GM18870 (cell line): ENCODE measurements around the gene PI3.
"Not testable (repeated sequence)": the region's sequence is repeated elsewhere in the genome, so short reads cannot be mapped to it uniquely, and the experiment has no call there.

ENCODE experiments used
- ATAC-seq: cut with Tn5 transposase; IDR thresholded peaks from one replicate; pipeline ENCODE4 v1.9.1; 2021; ENCODE audit warnings: moderate library complexity; ENCODE audit not compliant: unreplicated experiment

Gene PI3, protein sequence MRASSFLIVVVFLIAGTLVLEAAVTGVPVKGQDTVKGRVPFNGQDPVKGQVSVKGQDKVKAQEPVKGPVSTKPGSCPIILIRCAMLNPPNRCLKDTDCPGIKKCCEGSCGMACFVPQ

GRCh38 chr20:45174434-45175364 lies at the start of gene PI3:
PI3 (plus strand) TSS chr20:45174902; CDS start chr20:45174923, 21 bp downstream.
- ATAC-seq: no peak

DNA sequence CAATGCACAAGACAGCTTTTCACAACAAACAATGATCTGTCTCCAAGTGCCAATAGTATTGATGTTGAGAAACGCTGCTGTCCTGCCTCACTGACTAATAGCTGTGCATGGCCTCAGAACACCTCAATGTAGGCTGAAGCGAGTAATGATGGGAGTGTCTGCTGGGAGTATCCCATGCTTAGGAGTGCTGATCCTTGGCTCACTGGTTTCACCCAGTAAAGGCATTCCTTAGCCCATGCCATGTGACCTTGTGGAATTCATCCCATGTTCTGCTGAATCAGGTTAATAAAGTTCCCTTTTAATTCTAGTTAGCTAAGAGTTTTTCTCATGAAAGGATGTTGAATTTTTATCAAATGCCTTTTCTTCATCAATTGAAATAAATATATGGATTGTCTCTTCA lies 46.6 kb upstream of the PI3 start:
- no peak for ATAC-seq

DNA sequence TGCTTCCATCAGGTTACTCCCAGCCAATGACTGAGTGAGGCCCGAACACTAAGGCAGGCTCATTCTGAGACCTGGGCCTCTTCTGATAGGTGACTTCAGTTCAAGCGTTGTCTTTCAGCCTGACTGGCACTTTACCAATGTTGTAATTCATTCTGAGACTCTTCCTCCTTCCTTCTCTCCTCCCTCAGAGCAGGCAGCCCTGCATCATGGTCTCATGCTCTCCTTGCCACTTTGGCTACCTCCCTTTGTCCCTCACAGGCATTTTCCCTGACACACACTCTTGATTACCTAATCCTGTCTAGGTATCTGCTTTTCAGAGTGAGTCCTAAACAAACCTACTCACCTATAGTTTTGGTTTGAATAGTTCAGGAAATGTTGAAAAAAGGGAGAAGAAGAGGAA lies 37.8 kb upstream of the PI3 start:
- no peak for ATAC-seq

DNA sequence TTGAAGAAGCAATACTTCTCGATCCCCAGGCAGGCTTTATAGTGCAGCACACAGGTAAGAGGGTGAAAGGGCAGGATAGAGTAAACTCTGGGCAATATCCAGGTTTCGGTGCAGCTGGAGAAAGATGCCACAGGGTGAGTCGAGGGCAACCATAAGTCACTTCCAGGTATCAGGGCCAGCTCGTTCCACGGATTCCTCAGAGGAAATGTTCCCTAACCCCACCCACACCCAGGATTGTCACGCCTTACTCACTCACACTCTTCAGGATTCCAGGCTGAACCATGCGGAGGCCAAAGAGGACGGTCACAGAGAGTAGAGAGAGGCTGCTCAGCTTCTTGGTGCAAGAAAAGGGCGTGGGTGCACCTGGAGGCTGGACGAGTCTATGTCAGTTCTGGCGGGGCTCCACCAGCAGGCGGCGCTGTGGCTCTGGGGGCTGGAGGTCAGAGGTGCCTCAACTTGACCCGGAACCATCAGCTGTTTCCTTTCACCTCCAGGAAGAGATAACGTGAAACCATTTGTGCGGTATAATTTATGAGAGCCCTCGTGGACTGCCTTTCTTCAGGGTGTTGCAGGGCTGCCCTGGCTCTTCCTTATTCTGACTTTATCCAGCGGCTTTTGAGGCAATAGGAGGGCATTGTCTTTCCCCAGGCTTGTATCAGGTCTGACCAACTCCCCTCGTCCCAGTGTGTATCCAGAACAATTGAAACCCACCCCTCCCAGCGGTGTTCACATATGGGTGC lies 36.0 kb upstream of the PI3 start:
- no peak for ATAC-seq

DNA sequence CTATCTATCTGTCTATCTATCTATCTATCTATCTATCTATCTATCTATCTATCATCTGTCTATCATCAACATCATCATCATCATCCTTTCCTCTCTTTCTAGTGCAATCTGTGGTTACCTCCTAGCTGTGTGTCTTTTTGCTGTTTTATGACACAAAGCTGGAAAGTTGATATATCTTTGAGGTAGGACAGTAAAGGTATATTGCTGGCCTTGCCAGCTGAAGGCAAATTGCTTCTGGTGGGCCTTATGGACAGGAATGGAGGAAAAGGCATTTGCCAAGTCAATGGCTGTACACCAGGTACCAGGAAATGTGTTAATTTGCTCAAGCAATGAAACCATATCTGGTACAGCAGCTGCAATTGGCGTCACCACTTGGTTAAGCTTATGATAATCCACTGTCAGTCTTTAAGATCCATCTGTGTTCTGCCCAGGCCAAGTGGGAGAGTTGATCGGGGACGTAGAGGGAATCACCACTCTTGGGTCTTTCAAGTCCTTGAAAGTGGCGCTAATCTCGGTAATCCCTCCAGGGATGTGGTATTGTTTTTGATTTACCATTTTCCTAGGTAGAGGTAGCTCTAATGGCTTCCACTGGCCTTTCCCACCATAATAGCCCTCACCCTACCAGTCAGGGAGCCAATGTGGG lies 34.8 kb upstream of the PI3 start:
- not testable (repeated sequence) for ATAC-seq

DNA sequence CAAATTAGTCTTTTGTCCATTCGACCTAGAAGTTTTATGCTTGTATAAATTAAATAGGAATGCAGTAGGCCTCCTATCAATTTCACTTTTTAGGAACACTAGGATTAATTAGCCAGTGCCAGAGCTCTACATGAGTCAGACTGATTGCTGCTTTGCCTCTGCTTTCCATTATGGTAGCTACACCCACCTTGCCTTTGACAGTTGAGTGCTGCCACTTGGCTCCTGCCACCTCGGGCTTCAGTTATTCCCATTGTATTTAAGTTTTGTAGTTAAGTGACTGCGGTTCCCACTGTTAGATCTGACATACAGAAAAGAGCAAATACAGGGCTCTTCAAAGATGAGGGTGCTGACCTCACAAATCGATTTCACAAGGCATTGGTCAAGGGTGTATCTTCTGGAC lies 33.9 kb upstream of the PI3 start:
- no peak for ATAC-seq

DNA sequence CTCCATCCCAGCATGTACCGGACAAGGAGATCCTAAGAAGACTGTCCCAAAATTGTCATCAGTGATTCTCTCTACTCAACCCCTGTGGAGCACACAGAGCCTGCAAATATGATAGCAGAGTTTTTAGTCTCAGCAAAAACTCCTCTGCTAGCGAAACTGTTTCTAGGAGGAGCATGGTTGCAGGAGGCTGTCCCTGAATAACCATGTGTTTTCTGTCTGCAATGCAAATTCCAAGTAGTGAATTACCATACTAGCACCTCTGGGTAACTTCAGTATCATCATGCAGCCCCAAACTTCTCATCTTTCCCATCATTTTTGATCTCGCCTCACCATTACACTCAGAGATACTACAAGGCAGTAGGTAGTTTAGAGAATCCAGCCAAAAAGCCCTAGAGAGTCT lies 25.6 kb upstream of the PI3 start:
- no peak for ATAC-seq

DNA sequence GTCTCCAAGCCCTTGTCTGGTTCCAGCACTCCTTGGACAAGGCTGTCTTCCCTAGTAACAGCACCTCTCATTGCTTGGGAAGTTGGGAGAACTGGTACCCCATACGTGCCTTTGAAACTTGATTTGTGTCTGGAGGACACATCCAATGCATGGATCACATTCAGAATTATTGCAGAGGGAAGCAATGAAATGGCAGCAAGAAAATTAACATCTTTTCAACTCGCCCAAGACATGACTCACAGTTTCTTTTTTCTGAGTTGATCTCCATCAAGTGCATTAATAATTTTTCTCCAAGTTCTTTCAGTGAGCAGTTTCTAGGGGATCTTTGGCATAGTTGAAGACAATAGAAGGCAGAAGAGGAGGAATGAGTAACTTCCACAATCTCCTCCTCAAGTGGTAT lies 22.3 kb upstream of the PI3 start:
- ATAC-seq: no peak

- no peak for ATAC-seq
Observed at GRCh38 chr20:45153147-45153546, 21.6 kb upstream of the PI3 start.

- no peak for ATAC-seq
Observed at GRCh38 chr20:45153752-45154151, 20.9 kb upstream of the PI3 start.

DNA sequence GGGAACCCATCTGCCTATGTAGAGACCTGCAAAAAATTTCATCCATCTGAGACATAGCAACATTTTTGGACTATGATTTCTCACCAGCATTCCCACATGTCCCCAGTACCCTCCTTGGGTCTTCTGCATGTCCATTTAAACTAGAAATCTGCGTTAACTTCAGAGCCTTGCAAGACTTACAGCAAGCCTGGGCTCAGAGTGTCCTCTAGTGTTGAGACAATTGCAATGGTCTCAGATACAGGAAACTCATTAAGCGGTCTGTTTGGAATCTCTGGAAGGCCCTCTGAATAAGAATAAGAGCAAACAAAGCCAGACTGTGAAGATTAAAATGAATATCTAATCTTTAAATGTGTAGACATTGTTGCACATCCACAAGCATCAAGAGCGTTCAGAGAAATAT lies 20.5 kb upstream of the PI3 start:
- no peak for ATAC-seq

GRCh38 chr20:45154794-45155193 lies 19.9 kb upstream of the PI3 start:
- not testable (repeated sequence) for ATAC-seq

DNA sequence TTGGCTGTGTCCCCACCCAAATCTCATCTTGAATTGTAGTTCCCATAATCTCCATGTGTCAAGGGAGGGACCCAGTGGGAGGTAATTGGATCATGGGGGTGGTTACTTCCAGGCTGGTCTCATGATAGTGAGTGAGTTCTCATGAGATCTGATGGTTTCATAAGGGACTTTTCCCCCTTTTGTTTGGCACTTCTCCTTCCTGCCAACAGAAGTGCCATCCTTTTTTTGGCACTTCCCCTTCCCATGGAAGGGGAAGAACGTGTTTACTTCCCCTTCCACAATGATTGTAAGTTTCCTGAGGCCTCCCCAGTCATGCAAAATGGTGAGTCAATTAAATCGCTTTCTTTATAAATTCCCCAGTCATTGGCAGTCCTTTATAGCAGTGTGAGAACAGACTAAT lies 18.0 kb upstream of the PI3 start:
- ATAC-seq: no peak

- ATAC-seq: no peak
Observed at GRCh38 chr20:45157962-45158361, 16.7 kb upstream of the PI3 start.

GRCh38 chr20:45163083-45163803 lies 11.5 kb upstream of the PI3 start:
- ATAC-seq: no peak

DNA sequence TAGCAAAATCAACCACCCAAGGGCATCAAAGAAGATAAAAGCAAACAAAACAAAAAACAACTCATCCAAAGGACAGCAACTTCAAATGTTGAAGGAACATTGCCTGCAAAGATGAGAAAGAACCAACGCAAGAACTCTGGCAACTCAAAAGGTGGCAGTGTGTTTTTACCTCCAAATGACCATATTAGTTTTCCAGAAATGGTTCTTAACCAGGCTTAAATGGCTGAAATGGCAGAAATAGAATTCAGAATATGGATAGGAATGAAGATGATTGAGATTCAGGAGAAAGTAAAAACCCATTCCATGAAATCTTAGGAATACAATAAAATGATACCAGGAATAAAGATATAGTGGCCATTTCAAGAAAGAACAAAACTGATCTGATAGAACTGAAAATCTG lies 9.8 kb upstream of the PI3 start:
- no peak for ATAC-seq

DNA sequence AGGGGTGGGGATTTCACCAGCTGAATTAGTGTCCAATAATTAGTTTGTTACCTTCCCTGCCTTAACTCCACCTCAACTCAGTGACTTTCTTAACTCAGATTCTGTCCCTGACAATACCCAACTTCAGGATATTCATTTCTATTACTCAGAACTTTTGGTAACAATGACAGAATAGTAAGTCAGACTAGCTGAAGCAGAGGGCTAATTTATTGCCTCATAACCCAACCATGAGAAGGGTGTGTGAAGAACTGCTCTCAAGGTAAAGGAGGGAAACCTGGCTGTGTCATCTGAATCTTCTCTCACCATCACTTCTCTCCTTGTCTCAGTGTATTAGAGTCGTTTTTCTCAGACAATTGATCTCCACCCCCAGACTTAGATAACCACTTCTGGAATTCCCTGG lies 1.2 kb upstream of the PI3 start:
- ATAC-seq: no peak

DNA sequence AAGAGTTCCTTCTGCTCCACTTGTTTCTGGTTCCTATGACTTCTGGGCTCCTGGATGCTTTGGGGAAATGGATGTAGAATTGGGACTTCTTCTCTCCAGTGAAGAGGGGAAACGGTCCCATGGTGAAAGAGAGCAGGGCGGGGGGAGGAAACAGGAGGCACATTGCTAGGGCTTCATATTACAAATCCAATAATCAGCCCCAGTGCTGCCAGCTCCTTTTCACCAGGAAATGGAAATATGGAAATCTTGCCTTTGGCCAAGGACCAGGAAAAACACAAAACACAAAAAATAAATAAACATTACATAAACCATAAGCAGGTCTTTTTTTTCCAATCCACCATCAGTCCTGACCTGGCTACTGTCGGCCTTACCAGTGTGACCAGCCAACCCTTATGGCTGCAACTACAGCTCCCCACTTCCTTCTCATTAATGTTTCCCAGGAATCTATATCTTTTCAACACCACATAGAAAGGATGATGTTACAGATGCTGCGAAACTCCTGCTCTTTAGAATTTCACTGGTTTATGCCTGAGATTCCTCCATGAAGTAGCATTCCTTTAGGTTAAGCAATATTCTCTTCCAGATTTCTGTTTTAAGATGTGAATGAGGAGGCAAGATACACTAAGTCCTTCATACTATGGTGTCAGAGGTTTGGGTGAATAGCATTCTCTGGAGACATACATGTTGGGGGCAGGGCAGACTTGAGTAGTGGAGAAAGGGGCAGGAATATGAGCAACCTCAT lies 2.0 kb downstream of the PI3 start:
- ATAC-seq: no peak

GRCh38 chr20:45179166-45179565 lies 4.5 kb downstream of the PI3 start:
- ATAC-seq: no peak

- no peak for ATAC-seq
Observed at GRCh38 chr20:45181639-45182038, 6.9 kb downstream of the PI3 start.
